ENCODE data around the gene UBTD1. TPM values are rescaled to one million over a fixed set of nuclear protein-coding genes. Genes with fewer than 3 reads are reported as not detected.
"Not testable (repeated sequence)": the region's sequence is repeated elsewhere in the genome, so short reads cannot be mapped to it uniquely, and the experiment has no call there.

UBTD1 gene
- total RNA-seq, 1 donor from 2014 or later: 6.2 TPM

DNA sequence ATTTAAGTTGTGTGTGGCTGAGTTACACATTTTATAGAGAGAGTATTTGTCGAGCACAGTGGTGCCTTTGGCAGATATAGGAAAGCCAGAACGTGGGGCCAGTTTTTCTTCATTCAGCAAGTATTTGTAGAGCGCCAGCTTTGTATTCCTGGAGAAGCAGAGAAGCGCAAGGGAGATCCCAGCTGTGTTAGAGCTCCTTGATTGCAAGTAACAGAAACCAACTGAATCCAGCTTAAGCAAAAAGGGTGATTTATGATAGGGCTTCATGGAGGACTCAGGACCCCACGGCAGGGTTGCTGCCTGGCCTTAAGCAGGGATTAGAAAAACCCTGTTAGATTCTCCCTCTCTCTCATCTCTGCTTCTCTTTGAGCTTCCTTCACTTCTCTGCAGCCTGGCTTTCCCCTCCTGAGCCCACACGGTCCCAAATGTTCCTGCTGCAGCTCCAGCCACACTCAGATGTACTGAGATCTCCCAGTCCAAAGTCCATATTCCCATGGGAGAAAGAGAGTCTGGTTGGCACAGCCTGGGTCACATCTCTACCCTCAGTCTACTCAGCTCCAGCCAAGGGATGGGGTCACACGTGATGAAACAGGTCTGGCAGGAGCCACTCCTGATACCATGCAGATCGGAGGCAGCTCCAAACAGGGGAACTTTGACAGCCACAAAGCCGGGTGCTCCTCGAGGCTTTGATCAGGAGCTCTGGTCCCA lies 16.7 kb downstream of the UBTD1 start:
- DNase-seq (ENCODE audit: low spot score): no peak

DNA sequence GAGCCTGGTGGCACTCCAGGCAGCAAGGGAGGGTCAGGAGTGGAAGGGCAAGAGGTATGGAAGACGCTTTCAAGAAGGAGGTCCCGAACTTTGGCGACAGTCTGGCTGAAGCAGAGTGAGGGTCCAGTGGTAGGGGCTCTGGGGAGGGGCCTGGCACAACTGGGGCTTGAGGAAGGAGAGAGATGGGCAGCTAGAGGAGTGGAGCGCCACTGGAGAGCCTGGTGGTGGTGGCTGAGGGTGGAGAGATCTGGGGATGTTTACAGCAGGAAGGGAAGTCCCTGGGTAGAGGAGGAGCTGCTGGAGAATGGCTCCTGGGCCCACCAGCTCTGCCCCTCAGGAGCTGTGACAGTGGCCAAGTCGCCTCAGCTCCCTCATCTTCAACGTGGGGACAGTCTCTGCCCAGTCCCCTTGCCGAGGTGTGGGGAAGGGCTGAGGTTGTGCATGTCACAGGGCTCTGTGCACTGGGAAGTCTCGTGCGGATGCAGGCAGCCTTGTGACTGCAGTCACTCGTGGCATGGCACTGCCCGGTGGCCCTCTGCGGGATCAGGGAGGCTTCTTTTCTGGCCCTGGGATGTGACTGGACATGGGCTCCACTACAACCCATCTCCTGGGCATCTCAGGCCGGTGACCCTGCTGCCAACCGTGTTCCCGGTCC lies 18.5 kb downstream of the UBTD1 start:
- no peak for DNase-seq (ENCODE audit: low spot score)

GRCh38 chr10:97517778-97518300 lies 19.1 kb downstream of the UBTD1 start:
- no peak for DNase-seq (ENCODE audit: low spot score)

DNA sequence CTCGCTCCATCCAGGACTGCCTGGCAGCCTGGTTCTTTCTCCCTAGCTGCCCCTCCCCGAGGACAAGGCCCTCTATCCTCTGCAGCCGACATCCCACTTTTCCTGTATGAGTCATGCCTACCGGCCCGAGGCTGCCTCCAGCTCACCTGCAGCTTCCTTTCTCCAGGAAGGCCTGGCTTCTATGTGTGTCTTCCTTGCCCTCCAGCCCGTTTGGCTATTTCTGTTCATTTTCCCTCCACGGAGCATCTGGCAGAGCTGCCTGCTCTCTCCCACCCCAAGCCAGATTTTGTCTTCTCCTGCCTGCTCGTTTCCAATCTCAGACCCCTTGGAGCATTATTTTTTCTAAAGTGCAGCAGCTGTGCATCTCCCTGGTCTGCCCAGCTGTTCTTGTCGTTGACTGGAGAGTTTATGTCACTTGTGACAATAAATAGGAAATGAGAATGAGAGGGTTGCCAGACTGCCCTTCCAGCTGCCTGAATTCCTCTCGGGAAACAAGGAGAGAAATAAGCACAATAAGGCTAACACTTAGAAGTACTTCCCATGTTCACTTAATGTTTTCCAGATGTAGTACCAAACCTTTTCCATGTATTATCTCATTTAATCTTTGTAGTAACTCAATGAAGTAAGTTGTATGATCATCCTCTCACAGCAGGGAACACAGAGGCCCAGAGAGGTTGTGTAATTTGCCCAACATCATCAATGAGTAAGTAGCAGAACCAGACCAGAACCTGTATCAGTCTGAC lies 19.7 kb downstream of the UBTD1 start:
- DNase-seq (ENCODE audit: low spot score): no peak

DNA sequence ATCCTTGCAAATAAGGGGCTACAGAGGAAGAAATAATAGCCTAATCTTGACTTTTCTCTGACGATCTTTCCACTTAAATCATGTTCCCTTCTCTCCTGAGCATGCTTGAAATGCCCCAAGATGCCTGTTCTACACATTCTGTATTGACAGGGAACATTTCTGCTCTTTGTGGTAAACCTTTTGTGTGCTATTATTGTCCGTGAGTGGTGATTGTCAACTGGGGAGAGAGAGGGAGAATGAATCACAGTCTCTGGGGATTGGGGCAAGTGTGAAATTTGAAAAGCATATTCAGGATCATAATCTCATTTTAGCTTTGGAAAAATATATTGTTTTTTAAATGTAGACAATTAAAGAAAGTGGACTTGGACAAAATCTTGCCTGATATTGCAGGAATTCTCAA lies 20.6 kb downstream of the UBTD1 start:
- no peak for DNase-seq (ENCODE audit: low spot score)

DNA sequence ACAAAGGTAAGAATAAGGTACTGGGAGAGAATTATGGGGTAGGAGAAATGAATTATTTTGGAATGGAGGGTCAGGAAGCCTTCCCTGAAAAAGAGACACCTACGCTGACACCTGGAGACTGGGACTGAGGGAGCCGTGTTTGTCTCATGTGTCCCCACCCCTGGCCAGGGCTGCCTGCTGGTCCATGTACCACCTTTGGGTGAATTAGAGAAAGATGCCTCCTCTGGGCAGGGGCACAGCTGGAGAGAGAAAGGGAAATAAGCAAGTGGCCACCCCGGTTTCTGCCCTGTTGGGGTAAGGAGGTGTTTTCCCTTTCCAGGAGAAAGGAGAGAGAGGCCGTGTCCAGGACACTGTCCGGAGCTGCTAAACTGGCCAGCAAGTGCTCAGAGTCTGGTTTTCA lies 21.8 kb downstream of the UBTD1 start:
- no peak for DNase-seq (ENCODE audit: low spot score)

GRCh38 chr10:97520978-97521761 lies 22.4 kb downstream of the UBTD1 start:
- no peak for DNase-seq (ENCODE audit: low spot score)

- no peak for DNase-seq (ENCODE audit: low spot score)
Measured at GRCh38 chr10:97522071-97522470, 23.3 kb downstream of the UBTD1 start.

- no peak for DNase-seq (ENCODE audit: low spot score)
Measured at GRCh38 chr10:97522937-97523336, 24.2 kb downstream of the UBTD1 start.

DNA sequence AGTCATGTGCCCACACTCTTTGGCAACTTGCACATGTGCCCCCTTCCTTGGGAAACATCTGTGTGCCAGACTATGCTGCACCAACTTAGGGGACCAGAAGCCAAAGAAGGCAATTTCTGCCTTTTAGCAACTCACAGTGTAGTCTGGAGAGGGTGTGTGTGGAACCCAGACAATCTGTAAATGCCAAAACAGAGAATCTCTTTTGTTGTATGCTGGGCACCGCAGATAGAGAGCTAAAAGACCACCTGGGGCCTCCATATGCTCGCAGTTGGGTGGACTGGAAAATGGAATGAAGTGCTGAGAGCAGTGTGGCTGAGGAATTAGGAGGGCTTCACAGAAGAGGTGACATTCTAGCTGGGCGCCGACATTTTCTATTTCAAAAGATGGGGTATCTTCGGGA lies 26.4 kb downstream of the UBTD1 start:
- DNase-seq (ENCODE audit: low spot score): no peak

DNA sequence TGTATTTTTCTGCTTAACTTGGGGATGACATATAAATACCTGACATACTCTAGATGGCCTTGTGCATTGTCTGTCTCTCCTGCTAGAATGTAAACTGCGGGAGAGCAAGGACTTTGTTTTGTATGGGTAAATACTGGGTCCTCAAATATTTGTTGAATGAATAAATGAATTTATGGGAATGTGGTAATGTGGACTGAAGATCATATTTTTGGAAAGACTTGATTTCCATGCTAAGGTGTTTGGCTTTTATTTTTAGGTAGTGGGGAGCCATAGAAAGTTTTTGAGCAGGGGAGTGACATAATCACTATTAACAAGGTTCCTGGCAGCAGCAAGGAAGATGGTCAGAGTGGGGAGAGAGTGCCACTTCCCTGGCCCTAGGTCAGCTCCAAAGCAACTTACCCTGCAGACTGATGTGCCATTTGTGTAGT lies 27.0 kb downstream of the UBTD1 start:
- DNase-seq (ENCODE audit: low spot score): no peak

DNA sequence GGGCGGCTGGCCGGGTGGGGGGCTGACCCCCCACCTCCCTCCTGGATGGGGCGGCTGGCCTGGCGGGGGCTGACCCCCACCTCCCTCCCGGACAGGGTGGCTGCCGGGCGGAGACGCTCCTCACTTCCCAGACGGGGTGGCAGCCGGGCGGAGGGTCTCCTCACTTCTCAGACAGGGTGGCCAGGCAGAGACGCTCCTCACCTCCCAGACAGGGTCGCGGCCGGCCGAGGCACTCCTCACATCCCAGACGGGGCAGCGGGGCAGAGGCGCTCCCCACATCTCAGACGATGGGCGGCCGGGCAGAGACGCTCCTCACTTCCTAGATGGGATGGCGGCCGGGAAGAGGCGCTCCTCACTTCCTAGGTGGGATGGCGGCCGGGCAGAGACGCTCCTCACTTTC lies 30.2 kb downstream of the UBTD1 start:
- DNase-seq (ENCODE audit: low spot score): not testable (repeated sequence)

GRCh38 chr10:97529685-97530465 lies 31.2 kb downstream of the UBTD1 start:
- DNase-seq (ENCODE audit: low spot score): no peak

DNA sequence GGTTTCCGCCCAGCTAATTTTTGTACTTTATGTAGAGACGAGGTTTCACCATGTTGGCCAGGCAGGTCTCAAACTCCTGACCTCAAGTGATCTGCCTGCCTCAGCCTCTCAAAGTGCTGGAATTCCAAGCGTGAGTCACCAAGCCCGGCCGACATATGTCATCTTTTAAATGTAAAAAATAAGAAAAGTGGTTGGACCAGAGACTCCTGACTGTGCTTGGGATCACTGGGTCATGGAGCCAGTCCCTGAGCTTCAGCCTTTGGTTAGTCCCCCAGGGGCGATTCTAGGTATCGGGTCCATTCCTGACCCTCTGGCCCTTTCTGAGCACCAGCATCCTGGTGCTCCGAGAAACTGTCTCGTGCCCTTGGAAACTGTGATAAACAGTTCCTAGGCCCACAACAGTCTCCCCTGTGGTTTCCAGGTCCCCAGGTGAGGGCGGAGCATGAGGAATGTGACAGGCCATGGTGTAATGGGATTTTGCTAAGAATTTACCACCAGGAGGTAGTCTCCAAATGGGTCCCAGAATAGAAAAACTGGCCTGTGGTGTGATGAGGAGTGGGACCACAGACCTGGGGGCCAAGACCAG lies 32.8 kb downstream of the UBTD1 start:
- no peak for DNase-seq (ENCODE audit: low spot score)

DNA sequence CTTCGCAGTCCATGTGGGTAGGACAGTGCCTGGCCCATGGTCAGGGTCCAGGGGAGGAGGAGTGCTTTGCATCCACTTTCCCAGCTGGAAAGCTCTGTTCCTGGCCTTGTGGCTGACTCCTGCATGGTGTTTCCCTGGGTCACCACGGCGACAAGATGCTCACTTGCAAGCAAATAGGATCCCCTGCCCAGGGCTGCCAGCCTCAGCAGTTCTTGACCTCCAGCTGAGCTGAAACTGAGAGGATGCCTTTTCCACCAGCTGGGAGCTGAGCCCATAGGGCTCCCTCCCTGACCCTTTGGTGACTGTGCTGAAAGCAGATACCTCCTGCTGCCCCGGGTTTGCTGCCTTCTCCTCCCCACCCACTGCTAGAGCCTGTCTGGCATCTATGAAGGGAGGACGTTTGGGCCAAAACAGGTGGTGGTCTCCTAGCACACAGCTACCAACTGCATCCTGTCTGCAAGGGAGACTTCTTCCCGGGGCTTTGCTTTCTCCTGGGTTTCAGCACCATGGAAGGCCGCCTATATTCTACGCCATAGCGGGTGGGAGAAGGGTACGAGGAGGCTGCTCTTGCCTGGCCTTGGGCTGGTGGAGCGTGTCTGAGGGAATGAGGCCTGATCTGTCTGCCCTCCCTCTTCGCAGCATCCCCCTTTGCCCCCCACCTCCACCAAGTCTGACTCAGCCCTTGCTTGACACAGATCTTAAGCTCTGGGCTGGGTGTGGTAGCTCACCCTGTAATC lies 34.4 kb downstream of the UBTD1 start:
- DNase-seq (ENCODE audit: low spot score): no peak

DNA sequence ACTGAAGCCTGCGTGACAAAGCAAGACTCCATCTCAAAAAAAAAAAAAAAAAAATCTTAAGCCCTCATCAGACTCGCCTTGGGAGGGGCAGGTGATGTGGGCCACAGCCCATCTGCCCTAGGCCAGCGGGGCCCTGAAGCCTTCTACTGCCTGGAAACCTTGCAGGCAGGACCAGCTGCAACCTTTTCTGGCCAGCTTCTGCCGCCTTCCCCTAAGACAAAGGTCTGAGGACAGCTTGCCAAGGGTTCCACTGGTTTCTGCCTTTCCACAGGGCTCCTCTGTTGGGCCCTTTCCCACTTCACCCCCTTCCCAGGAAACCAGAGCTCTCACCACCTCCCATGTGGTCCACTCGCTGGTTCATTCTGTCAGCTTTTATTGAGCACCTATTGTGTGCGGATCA lies 35.2 kb downstream of the UBTD1 start:
- DNase-seq (ENCODE audit: low spot score): no peak

GRCh38 chr10:97534746-97535367 lies 36.1 kb downstream of the UBTD1 start:
- DNase-seq (ENCODE audit: low spot score): no peak

DNA sequence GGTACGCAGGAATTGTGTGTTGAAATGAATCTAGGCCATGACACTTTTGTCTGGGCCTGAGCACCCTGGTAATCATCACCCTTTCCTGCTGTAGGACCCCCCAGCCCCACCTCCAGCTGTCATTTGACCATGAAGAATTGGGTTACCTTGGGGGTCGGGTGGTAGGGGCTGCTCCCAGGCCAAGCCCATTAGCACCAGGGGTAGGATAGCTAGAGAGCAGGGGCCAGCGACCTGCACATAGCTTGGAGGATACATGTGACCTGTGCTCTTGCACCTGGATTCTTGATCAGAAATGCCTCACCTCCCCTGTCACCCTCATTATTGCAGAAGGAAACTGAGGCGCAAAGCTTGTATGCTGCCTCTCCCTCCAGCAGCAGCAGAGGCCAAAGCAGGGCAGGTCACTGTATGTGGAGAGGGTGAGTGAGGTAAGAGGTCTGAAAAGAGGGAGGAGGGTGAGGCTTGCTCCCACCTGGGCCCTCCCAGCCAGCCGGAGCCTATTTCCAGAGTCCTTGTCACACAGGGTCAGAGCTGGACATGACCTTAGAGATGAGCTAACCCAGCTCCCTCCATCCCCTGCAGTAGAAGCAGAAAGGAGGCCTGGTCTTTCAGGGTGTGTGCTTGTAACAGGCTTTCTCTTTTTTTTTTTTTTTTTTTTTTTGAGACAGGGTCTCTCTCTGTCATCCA lies 38.6 kb downstream of the UBTD1 start:
- no peak for DNase-seq (ENCODE audit: low spot score)

DNA sequence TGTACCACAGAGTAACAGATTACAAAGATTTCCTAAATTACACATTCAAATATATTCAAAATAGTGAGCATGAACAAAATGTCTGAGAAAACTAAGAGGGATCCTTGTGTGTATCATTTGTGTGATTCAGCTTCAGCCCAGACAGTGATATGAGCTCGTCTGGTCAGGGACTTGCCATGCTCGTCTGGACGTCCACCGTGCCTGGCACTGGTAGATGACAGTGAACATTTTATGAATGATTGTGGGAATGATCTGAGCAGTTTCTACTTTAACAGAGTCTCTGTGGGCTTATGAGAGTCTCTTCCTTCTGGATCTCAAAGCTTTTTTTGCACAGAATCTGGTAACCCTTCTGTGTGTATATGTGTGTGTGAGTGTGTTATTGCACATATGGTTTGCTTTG lies 39.7 kb downstream of the UBTD1 start:
- DNase-seq (ENCODE audit: low spot score): no peak
